Fibroblast of peridontal ligament (primary cell): Measurements from ENCODE around the gene PRSS48.
"Not testable (repeated sequence)": the region's sequence is repeated elsewhere in the genome, so short reads cannot be mapped to it uniquely, and the experiment has no call there.

Experiments
- DNase-seq: peaks from one replicate; pipeline ENCODE4 v3.0.0-alpha.2; 2010; ENCODE audit errors: extremely low read depth

The PRSS48 gene

GRCh38 chr4:151276787-151277562 lies at the start of gene PRSS48:
Gene PRSS48, plus strand, starts transcription at chr4:151277161. Its CDS starts 12 bp downstream, at chr4:151277173.
- peak; percentile 42 for DNase-seq

DNA sequence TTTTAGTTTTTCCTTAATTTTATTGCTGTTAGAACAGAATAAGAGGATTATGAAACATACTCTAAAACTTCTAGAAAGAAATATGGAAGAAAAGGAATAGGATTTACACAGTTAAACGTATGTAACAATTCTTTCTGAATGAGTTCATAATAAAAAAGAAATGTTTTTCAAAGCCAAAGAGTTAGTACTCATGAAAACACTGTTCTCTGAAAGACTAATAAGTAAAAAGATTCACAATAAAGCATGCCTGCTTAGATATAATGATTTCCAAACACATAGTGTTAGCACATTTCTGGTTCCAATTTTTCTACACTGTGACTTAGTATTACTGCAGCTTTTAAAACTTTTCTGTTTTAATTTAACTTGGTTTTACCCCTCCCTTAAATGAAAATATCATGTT lies 49.8 kb upstream of the PRSS48 start:
- DNase-seq = peak; percentile 31

DNA sequence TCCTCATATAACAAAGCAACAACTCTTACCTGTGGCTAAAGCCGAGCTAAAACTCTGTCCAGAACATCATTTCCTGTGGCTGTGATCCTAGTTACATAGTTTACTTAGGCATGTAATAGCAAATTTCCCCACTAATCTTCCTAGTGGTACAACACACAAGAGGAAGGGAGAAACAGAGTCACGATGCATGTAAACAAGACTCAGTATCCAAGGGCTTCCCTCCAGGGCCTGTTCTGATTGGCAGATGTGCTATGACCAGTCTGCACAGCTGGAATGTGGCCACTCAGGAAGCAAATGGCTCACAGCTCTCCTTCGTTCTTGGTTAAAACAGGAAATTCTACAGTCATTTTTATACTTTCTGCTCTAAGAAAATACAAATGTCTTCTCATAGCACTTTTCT lies 49.2 kb upstream of the PRSS48 start:
- DNase-seq = peak; percentile 84

GRCh38 chr4:151228189-151229119 lies 48.5 kb upstream of the PRSS48 start:
- peak; percentile 44 for DNase-seq

GRCh38 chr4:151231915-151232595 lies 44.9 kb upstream of the PRSS48 start:
- DNase-seq = no peak

GRCh38 chr4:151233600-151233999 lies 43.4 kb upstream of the PRSS48 start:
- no peak for DNase-seq

- not testable (repeated sequence) for DNase-seq
Measured at GRCh38 chr4:151235373-151235772, 41.6 kb upstream of the PRSS48 start.

DNA sequence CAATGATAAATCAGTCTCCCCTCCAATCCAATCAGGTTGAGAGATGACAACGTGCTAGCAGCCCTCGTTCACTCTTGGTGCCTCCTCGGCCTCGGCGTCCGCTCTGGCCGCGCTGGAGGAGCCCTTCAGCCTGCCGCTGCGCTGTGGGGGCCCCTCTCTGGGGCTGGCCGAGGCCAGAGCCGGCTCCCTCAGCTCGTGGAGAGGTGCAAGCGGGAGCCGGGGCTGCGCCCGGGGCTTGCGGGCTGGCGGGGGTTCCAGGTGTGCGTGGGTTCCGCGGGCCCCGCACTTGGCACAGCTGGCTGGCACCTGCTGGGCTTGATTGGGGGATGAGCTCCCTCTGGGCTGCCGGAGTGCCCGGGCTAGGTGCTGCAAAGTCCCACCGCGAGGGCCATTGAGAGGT lies 40.9 kb upstream of the PRSS48 start:
- no peak for DNase-seq

DNA sequence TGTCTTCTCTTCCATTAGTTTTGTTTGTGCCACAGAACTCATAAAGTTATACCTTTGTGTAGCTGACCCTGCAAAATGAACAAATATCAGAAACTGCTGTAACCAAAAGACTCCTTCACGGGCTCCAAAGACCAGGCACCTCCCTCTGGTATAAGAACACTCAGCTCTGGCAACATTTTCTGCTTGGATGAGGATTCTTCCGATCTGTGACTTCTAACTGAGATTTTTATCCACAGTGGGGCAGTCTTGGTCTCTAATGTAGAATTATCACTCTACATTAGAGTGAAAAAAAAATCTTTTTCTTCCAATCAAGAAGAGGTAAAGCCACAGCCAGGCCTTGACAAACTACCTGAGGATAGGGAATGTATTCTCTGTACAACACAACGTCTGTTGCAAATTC lies 38.5 kb upstream of the PRSS48 start:
- DNase-seq = peak; percentile 58

DNA sequence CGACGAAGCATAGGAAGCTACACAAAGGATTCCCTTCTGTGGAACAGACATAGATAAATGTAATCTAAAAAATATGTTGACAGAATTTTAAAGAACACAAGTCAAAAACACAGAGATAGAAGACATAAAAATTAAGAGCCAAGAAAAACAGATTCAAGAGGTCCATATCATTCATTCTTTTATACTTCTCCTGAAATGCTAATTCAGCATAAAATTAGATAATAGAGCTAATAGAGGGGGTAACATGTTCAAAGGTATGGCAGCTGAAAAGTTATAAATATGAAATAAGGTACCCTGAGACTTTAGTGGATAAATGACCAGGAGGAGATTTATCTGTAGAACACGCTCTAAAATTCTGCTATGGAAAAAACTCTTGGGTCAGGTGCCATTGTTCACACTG lies 37.4 kb upstream of the PRSS48 start:
- DNase-seq = no peak

DNA sequence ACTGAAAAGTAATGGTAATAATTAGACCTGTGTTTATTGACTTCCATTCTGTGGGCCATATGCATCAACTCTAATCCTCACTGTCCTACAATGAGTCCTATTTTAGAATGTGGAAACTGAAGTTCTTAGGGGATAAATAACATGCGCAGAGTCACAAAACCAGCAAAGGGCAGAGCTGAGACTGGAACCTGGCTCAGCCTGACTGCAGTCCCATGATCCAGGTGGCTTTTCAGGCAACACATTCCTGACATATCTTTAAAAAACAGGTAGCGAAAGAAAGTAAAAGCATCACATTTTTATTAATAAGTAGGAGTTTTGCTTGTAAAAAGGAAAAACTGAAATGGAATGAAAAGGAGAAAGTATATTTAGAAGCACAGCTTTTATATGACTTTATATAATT lies 34.7 kb upstream of the PRSS48 start:
- DNase-seq = no peak

GRCh38 chr4:151246742-151247141 lies 30.2 kb upstream of the PRSS48 start:
- no peak for DNase-seq

GRCh38 chr4:151247395-151247794 lies 29.6 kb upstream of the PRSS48 start:
- no peak for DNase-seq

- DNase-seq = no peak
Measured at GRCh38 chr4:151248519-151248918, 28.4 kb upstream of the PRSS48 start.

DNA sequence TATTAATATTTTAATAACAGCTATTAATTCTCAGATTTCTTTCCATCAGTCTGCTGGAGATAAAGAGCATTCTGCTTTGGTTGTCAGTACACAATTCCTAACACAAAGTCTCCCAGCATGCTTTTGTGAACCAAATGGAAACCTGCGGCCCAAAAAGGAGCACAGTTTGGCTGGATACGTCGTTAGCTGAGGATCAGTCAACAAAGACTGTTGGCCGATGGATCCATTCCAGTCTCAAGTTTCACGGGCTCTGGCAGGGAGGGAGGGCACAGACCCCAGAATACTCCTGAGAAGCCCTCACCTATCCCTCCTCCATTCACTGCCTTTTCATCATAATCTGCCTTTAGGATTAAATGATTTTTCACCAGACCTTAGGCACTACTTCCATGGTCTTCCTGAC lies 26.3 kb upstream of the PRSS48 start:
- no peak for DNase-seq

- DNase-seq = no peak
Measured at GRCh38 chr4:151251603-151252304, 25.2 kb upstream of the PRSS48 start.

- not testable (repeated sequence) for DNase-seq
Measured at GRCh38 chr4:151255226-151255625, 21.7 kb upstream of the PRSS48 start.

DNA sequence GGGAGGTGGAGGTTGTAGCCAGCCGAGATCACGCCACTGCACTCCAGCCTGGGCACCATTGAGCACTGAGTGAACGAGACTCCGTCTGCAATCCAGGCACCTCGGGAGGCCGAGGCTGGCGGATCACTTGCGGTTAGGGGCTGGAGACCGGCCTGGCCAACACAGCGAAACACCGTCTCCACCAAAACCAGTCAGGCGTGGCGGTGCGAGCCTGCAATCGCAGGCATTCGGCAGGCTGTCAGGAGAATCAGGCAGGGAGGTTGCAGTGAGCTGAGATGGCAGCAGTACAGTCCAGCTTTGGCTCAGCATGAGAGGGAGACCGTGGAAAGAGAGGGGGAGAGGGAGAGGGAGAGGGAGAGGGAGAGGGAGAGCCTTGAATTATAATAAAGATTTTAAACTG lies 21.3 kb upstream of the PRSS48 start:
- DNase-seq = not testable (repeated sequence)

DNA sequence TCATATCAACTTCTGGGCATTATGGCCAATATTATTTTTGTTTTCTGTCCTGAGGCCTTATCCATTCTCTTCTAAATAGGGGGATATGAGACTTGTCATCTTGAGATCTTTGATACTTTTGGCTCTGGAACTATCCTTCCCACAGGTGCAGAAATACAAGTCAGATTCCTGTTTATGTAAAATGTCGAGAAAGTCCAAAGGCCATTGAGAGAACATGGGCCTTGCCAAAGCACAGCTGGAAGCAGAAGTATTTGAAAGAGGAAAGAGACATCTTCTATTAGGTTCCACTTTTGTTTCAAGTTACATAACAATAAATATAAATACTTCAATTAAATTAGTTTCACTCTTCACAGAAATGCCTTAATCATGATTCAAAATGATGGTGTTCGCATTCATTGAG lies 20.8 kb upstream of the PRSS48 start:
- DNase-seq = no peak

GRCh38 chr4:151257704-151258103 lies 19.3 kb upstream of the PRSS48 start:
- DNase-seq = no peak

- DNase-seq = no peak
Measured at GRCh38 chr4:151259752-151260151, 17.2 kb upstream of the PRSS48 start.

DNA sequence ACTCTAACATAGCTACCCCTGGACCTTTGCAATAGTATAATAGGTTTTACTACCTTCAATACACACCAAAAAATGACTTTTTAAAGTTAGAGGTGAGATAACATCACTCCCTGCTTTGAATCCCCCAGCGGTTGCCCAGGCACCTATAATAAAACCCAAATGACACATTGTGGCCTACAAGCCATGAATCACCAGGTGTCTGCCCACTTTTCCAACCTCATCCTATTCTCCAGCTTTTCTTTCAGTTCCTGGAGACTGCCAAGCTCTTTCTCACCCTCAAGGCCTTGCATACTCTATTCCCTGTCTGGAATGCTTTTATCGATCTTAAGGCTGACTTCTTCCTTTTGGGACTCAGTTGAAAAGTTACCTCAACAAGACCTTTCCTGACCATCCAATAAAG lies 16.4 kb upstream of the PRSS48 start:
- DNase-seq = no peak
